Tibial artery (tissue), 4 donors: ENCODE measurements around the gene COL10A1.

Experiments used
- DNase-seq, 2 donors: peaks; one replicate each; pipeline ENCODE4 v3.0.0-alpha.2; 2019
- H3K27ac ChIP-seq, 2 donors: fragments of 200-600 bp; sonication (generic) in 1 of 2; 1 replicate in 1 of 2; 2 replicates in 1 of 2; pipeline ENCODE4 v1.5.1; 2018 to 2019; ENCODE audit warnings: mild to moderate bottlenecking in 1 of 2
- H3K27me3 ChIP-seq, 2 donors: fragments of 200-600 bp; sonication (generic) in 1 of 2; one replicate each; pipeline versions ENCODE4 v1.5.1 to v1.6.0; 2016 to 2019
- H3K36me3 ChIP-seq, 3 donors: fragments of 200-600 bp; sonication (generic) in 2 of 3; one replicate each; pipeline ENCODE4 v1.5.1; 2016 to 2019; ENCODE audit warnings: mild to moderate bottlenecking in 2 of 3
- H3K4me1 ChIP-seq, 4 donors: fragments of 200-600 bp; sonication (generic) in 2 of 4; 1 replicate in 3 of 4; 2 replicates in 1 of 4; pipeline ENCODE4 v1.5.1; 2016 to 2019
- H3K4me3 ChIP-seq, 2 donors: fragments of 200-600 bp; sonication (generic) in 1 of 2; 1 replicate in 1 of 2; 2 replicates in 1 of 2; pipeline ENCODE4 v1.5.1; 2018 to 2019; ENCODE audit warnings: mild to moderate bottlenecking in 2 of 2
- H3K9me3 ChIP-seq, 3 donors: fragments of 200-600 bp; sonication (generic) in 1 of 3; one replicate each; pipeline ENCODE4 v1.5.1; 2016 to 2019
- CTCF ChIP-seq, 2 experiments: fragments of 200-600 bp in 1 of 2; fragments of 450-650 bp in 1 of 2; IDR thresholded peaks; one replicate each; pipeline ENCODE4 v1.5.1; 2017 to 2019; ENCODE audit warnings: antibody characterized with exemption in 2 of 2, mild to moderate bottlenecking in 1 of 2, moderate library complexity in 1 of 2
- intact Hi-C: fragments of 100-400 bp; cut with DNase I; formaldehyde crosslinking; loops from one replicate; pipeline ENCODE4 v1.15.0; 2023; ENCODE audit warnings: low total_unique reads

COL10A1 gene

GRCh38 chr6:116157391-116157790 is 31.5 kb upstream of the COL10A1 start:
- Histone ChIP-seq H3K27ac (no peak overlapping the region), H3K4me1 (peaks cover 0 to 20% (median 0%) of the 10 kb centered on the region in 4 donors), H3K4me3 (no peak overlapping the region), H3K9me3 (no peaks in the 10 kb centered on the region), H3K36me3 (no peaks in the 10 kb centered on the region), H3K27me3 (no peaks in the 10 kb centered on the region)
- no peak for DNase-seq
- intact Hi-C loops, result no loop called here
- no peak for TF ChIP-seq CTCF (IDR thresholded peaks at IDR 0.05)

GRCh38 chr6:116156405-116157326 is 30.7 kb upstream of the COL10A1 start:
- no peak for DNase-seq
- intact Hi-C loops, result no loop called here
- Histone ChIP-seq H3K9me3 (no peaks in the 10 kb centered on the region), H3K27me3 (no peaks in the 10 kb centered on the region), H3K36me3 (no peaks in the 10 kb centered on the region), H3K27ac (no peak overlapping the region), H3K4me3 (no peak overlapping the region), H3K4me1 (peaks cover 0 to 20% (median 0%) of the 10 kb centered on the region in 4 donors)
- no peak for TF ChIP-seq CTCF (IDR thresholded peaks at IDR 0.05)

- Histone ChIP-seq H3K4me1 (peaks cover 0 to 20% (median 0%) of the 10 kb centered on the region in 4 donors), H3K36me3 (no peaks in the 10 kb centered on the region), H3K27ac (no peak overlapping the region), H3K4me3 (no peak overlapping the region), H3K9me3 (no peaks in the 10 kb centered on the region), H3K27me3 (no peaks in the 10 kb centered on the region)
- no peak for DNase-seq
- TF ChIP-seq CTCF (IDR thresholded peaks at IDR 0.05), result no peak
- intact Hi-C loops, result no loop called here
Measured at GRCh38 chr6:116154887-116155286, 29.0 kb upstream of the COL10A1 start.

- no peaks in the 10 kb centered on the region for H3K27me3 ChIP-seq
- no peak for DNase-seq
- no peak for TF ChIP-seq CTCF (IDR thresholded peaks at IDR 0.05)
Measured at GRCh38 chr6:116152620-116153019, 26.7 kb upstream of the COL10A1 start.

GRCh38 chr6:116145803-116146675 is 20.1 kb upstream of the COL10A1 start:
- peaks cover 0 to 3% (median 0%) of the 10 kb centered on the region in 4 donors for H3K4me1 ChIP-seq
- DNase-seq, result no peak
- no peak overlapping the region for H3K27ac ChIP-seq
- no peak for TF ChIP-seq CTCF (IDR thresholded peaks at IDR 0.05)
- no peaks in the 10 kb centered on the region for H3K36me3 ChIP-seq
- H3K27me3 ChIP-seq, result no peaks in the 10 kb centered on the region
- no peak overlapping the region for H3K4me3 ChIP-seq
- no peaks in the 10 kb centered on the region for H3K9me3 ChIP-seq
- intact Hi-C loops, result no loop called here

More at GRCh38 chr6:116152620-116153019, 26.7 kb upstream of the COL10A1 start:
- Histone ChIP-seq H3K9me3 (no peaks in the 10 kb centered on the region), H3K4me3 (no peak overlapping the region), H3K4me1 (peaks cover 0 to 9% (median 0%) of the 10 kb centered on the region in 4 donors), H3K27ac (no peak overlapping the region), H3K36me3 (no peaks in the 10 kb centered on the region)
- intact Hi-C loops, result no loop called here
